Mesothelial cell of epicardium (in vitro differentiated cells): ENCODE measurements around the gene ANKMY2. TPM values are rescaled to one million over a fixed set of nuclear protein-coding genes. Genes with fewer than 3 reads are reported as not detected.

Experiments used
- DNase-seq, 2 experiments: peaks; one replicate each; pipeline ENCODE4 v3.0.0; 2021; ENCODE audit warnings: low spot score in 2 of 2; ENCODE audit not compliant: unreplicated experiment in 2 of 2
- H3K27ac Mint-ChIP-seq: 2 replicates; pipeline ENCODE4 v1.8.0; 2021; ENCODE audit warnings: mixed read lengths
- H3K27me3 Mint-ChIP-seq: 2 replicates; pipeline ENCODE4 v1.8.0; 2021; ENCODE audit warnings: low read depth, mixed read lengths
- H3K36me3 Mint-ChIP-seq: 2 replicates; pipeline ENCODE4 v1.8.0; 2021; ENCODE audit warnings: mixed read lengths
- H3K4me1 Mint-ChIP-seq: 2 replicates; pipeline ENCODE4 v1.8.0; 2021; ENCODE audit warnings: mixed read lengths
- H3K4me3 Mint-ChIP-seq: 2 replicates; pipeline ENCODE4 v1.8.0; 2021; ENCODE audit warnings: mild to moderate bottlenecking, moderate library complexity, mixed read lengths
- H3K9me3 Mint-ChIP-seq: 2 replicates; pipeline ENCODE4 v1.8.0; 2021; ENCODE audit warnings: mixed read lengths
- total RNA-seq: library from RNA; stranded (reverse); gene quantifications from 3 replicates; pipeline ENCODE4 v1.2.1, GENCODE V29; 2021
- TF ChIP-seq, protein P1 (sequence below): fragments of 200-600 bp; sonication (generic); IDR thresholded peaks from one replicate; pipeline ENCODE4 v1.5.0; 2021; ENCODE audit warnings: antibody characterized with exemption; ENCODE audit not compliant: unreplicated experiment

ANKMY2 gene
- total RNA-seq, 1 donor from 2014 or later: 25.0 TPM

GRCh38 chr7:16670731-16671344 is 25.3 kb upstream of the ANKMY2 start:
- Mint-ChIP-seq H3K27me3 (no peaks in the 10 kb centered on the region), H3K36me3 (peaks cover 34% of the 10 kb centered on the region), H3K27ac (no peak overlapping the region), H3K9me3 (peaks cover 14% of the 10 kb centered on the region), H3K4me1 (peaks cover 21% of the 10 kb centered on the region), H3K4me3 (no peak overlapping the region)
- no peak for DNase-seq
- TF ChIP-seq, protein P1, sequence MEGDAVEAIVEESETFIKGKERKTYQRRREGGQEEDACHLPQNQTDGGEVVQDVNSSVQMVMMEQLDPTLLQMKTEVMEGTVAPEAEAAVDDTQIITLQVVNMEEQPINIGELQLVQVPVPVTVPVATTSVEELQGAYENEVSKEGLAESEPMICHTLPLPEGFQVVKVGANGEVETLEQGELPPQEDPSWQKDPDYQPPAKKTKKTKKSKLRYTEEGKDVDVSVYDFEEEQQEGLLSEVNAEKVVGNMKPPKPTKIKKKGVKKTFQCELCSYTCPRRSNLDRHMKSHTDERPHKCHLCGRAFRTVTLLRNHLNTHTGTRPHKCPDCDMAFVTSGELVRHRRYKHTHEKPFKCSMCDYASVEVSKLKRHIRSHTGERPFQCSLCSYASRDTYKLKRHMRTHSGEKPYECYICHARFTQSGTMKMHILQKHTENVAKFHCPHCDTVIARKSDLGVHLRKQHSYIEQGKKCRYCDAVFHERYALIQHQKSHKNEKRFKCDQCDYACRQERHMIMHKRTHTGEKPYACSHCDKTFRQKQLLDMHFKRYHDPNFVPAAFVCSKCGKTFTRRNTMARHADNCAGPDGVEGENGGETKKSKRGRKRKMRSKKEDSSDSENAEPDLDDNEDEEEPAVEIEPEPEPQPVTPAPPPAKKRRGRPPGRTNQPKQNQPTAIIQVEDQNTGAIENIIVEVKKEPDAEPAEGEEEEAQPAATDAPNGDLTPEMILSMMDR: no peak

DNA sequence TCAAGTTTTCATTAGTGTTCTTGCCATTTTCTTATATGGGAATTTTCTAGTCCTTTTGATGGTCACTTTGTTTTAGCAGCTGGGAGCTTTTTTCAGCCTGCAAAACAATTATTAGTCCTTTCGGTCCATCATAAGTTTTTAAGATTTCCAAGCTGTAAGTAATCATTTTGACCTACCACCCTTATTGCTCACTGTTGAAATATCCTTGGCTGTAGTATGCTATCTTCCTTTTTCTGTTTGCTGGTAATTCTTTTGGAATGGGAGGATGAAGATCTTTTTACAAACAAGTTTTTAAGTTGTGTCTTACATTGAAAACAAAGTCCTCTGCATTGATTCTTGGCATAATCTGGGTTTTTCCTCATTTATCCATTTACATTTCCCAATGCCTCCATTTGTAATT is 24.5 kb upstream of the ANKMY2 start:
- no peak overlapping the region for H3K27ac Mint-ChIP-seq
- H3K36me3 Mint-ChIP-seq: peaks cover 40% of the 10 kb centered on the region
- no peak overlapping the region for H3K4me3 Mint-ChIP-seq
- no peaks in the 10 kb centered on the region for H3K27me3 Mint-ChIP-seq
- H3K9me3 Mint-ChIP-seq: peaks cover 16% of the 10 kb centered on the region
- TF ChIP-seq, protein P1: no peak
- DNase-seq: no peak
- H3K4me1 Mint-ChIP-seq: peaks cover 18% of the 10 kb centered on the region

DNA sequence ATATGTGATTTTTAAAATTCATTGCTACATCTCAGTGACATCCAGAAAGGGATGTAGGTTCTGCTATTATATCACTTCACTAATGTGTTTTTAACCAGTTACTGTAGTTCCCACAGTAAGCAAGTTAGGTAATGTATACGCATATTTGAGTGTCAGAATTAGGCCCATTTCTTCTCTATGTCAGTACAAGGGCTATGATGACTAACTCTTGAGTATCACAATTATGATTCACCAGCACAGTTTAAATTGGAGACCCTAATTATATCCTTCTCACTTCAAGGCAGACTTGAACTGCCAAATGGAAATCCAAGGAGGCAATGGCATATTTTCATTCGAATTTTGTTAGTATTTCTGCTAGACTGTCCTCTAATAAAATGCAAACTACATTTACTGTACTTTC is 24.0 kb upstream of the ANKMY2 start:
- Mint-ChIP-seq H3K27me3 (no peaks in the 10 kb centered on the region), H3K27ac (no peak overlapping the region), H3K4me3 (no peak overlapping the region), H3K9me3 (peaks cover 16% of the 10 kb centered on the region), H3K36me3 (peaks cover 40% of the 10 kb centered on the region), H3K4me1 (peaks cover 18% of the 10 kb centered on the region)
- no peak for DNase-seq
- TF ChIP-seq, protein P1: no peak

GRCh38 chr7:16668978-16669377 is 23.4 kb upstream of the ANKMY2 start:
- DNase-seq: no peak
- Mint-ChIP-seq H3K36me3 (peaks cover 44% of the 10 kb centered on the region), H3K9me3 (peaks cover 22% of the 10 kb centered on the region), H3K4me1 (peaks cover 18% of the 10 kb centered on the region), H3K27me3 (no peaks in the 10 kb centered on the region), H3K27ac (peak overlapping the region; percentile 78), H3K4me3 (no peak overlapping the region)
- TF ChIP-seq, protein P1: no peak

- Mint-ChIP-seq H3K27ac (peak overlapping the region; percentile 78), H3K4me3 (no peak overlapping the region), H3K27me3 (no peaks in the 10 kb centered on the region), H3K36me3 (peaks cover 44% of the 10 kb centered on the region), H3K4me1 (peaks cover 18% of the 10 kb centered on the region), H3K9me3 (peaks cover 21% of the 10 kb centered on the region)
- TF ChIP-seq, protein P1: no peak
- DNase-seq: no peak
These were observed 22.7 kb upstream of the ANKMY2 start for GRCh38 chr7:16668049-16668858.
